GM21619 (cell line): Measurements from ENCODE around the gene CHST11.

ENCODE experiments used
- ATAC-seq: cut with Tn5 transposase; IDR thresholded peaks from one replicate; pipeline ENCODE4 v1.9.1; 2021; ENCODE audit not compliant: unreplicated experiment

The CHST11 gene

DNA sequence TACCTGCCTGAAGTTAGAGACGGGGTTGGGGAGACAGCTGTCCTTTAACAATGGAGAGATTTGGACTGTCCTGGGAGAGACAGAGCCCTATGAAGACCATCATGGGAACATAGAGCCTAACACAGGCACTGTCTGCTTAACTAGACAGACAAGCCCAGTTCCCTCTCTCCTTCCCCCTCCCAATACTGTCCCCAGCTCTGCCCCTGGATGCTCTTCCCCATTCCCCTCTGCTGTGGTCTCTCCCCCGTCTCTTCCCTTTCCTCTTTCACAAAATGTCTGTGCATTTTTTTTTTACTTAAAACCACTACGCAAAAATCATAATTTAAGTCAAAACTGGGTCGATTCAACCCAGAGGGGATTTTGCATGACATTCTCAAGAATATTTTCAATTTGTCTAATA lies 232.9 kb downstream of the CHST11 start:
- no peak for ATAC-seq

DNA sequence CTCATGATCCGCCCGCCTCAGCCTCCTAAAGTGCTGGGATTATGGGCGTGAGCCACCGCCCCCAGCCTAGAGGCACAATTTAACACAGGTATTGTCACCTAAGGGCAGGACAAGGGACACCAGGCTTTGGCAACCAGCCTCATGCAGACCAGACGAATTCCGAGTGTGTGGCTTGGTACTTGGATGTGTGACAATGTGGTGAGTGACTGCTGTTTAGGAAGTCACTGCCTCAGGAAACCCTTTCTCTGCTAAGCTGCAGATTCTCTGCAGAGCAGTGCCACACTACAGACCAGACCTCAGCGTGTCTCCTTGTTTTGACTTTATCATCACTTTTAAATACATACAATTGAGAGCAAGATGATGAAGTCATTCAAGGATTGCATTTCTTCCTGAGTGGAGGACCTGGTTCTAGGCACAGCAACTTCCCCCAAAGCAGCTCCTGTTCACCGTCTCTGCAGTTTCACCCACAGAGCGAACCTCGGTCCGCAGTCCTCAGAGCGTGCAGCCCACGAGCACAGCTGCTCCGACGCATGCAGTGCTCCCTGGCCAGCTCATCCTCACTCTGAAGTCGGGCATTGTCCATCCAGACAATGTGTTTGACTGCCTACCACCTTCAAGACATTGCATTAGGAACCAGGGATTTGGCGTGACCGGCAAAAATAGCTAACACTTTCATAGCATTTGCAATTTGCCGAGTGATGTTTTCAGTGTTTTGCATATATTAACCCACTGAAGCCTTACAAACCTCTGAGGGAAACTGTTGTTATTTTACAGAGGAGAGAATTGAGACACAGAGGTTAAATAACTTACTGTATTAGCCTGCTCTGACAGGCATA lies 235.2 kb downstream of the CHST11 start:
- peak; percentile 57 for ATAC-seq

DNA sequence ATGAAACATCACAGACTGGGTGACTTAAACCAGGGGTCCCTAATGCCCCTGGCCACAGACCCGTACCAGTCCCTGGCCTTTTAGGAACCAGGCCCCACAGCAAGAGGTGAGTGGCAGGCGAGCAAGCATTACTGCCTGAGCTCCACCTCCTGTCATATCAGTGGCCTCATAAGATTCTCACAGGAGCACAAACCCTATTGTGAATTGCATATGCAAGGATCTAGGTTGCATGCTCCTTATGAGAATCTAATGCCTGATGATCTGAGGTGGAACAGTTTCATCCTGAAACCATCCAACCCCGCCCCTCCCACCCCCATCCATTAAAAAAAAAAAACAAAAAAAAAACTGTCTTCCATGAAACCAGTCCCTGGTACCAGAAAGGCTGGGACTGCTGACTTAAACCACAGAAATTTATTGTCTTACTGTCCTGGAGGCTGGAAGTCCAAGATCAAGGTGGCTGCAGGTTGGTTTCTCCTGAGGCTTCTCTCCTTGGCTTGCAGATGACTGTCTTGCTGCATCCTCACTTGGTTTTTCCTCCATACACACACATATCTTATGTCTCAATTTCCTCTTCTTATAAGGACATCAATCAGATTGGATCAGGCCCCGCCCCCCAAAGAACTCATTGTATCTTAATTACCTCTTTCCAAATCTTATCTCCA lies 235.9 kb downstream of the CHST11 start:
- ATAC-seq, result no peak

DNA sequence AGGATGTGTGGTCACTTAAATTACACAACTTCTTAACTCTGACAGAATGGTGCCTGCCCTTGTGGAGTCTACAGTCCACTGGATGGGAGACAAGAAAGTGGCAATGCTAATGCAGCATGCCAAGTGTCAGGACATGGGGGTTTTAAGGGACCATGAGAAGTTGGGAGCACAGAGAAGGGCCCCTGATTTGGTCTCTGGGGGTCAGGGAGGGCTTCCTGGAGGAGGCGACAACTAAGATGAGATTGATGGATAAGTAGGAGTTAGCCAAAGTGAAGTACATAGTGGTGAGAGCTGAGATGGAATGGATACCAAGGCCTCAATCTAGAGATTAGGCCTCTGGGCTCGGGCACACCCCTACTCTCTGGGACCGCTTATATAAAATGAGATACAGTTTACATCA lies 236.7 kb downstream of the CHST11 start:
- ATAC-seq, result no peak

DNA sequence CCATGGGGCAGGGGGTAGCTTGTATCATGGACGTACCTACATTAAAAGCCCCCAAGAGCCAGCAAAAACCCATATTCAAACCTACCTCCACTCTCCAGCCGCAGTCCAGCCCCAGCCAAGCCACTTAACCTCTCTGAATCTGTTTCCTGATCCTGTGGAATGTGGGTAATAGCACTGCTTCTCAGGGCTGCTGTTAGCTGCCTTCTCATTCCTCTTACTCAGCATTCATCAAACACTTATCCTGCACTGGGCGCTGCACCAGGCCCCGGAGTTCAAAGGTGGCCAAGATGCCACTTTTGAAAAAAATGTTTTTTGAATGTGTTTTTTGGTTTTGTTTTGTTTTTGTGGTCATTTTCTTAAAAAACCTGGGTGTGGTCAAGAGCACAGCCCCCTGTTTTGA lies 237.4 kb downstream of the CHST11 start:
- ATAC-seq, result no peak

DNA sequence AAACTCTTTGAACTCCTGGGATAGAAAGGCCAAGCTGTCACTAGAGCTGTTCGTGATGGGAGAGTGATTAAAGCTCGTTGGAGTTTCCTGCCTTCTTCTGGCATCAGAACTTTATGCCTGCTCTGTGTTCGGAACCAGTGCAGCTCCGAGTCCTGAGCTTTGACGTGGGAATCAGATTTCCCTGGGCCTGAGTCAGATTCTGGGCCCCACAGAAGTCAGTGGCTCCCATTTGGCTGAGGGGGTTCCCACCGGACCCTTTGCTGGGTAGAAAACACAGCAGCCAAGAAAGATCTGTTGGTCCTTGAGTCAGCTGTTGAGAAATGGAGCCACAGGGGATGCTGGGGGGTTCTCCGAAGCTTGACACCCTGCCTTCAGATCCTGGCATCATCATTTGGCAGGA lies 238.0 kb downstream of the CHST11 start:
- ATAC-seq, result no peak

DNA sequence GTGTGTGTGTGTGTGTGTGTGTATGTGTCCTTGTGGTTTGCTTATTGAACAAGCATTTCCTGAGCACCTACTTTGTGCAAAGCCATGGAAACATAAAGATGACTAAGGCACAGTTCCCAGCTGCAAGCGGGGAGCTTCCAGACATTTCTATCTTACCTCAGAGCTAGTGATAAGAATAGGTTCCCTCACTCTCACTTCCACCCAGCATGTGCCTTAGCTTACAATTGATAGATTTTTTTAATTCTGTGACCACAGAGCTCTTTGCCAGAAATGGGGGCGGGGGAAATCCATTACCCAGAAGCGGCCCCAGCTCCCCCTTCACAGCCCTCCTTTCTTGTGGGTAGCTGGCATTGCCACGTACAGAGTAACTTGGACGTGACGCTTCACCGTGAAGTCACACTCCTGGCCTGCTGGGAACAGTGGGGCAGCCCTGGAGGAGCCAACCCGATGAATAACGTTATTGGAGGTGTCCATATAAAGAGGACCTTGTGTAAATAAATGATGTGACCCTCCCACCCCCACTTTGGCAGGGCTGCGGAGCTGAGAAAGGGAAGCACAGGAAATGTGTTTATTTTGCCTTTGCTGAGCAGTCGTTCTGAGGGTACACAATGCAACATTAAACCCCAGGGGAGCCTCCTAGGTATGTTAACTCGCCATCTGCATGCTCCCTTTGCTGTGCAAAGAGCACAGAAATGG lies 238.9 kb downstream of the CHST11 start:
- ATAC-seq, result peak; percentile 33

DNA sequence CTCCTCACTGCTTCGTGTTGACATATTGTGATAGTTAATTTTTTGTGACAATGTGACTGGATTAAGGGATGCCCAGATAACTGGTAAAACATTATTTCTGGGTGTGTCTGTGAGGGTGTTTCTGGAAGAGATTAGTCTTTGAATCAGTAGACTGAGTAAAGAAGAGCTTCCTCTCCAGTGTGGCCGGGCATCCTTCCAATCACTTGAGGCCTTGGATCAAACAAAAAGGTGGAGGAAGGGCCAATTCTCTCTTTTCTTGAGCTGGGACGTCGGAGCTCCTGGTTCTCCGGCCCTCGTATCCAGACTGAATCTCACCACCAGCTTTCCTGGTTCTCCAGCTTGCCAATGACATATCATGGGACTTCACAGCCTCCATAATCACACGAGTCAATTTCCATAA lies 240.4 kb downstream of the CHST11 start:
- ATAC-seq, result no peak

DNA sequence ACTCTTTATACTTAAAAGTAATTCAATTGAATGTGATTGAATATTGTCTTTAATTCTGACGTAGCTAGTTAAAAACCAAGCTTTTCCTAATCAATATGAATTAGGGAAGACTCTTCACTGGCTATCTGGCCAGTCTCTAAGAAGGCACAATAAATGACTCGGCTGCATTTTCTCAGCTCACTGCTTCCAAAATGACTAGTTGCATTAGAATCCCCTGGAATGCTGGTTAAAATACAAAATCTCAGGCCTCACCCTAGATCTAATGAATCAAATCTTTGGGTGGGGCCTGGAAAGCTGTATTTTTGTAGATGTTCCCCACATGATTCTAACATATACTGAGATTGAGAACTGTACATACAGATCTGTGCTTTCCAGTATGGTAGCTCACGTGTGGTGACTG lies 242.1 kb downstream of the CHST11 start:
- no peak for ATAC-seq

DNA sequence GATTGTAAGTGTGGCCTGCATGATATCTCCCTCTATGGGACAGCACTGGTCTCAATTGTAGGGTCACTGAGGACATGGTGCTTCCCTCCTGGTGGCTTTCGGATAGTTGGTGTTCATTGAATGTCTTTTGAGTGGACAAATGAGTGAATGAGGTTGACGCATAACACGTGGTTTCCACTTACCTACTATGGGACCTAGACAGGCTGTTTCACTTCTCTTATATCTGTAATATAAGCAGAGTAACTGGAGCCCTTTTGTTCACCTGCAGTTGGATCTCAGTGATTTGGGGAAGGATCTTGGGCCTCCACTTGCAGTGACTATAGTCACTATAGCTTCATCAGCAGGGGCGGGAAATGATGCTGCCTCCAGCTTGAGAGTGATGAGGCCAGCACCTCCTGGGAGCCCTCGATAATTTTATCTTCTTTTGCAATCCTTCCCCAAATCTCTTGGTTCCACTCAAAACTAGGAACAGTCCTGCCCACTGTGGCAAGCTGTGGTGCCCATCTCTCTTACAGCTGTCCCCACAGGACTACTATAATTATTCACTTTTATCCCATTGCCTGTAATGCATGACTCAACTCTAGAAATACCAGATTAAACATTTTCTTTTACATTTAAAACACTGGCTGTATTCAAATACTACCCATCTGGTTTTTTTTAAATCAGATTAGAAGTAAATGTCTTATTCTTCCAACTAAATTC lies 242.9 kb downstream of the CHST11 start:
- peak; percentile 53 for ATAC-seq

DNA sequence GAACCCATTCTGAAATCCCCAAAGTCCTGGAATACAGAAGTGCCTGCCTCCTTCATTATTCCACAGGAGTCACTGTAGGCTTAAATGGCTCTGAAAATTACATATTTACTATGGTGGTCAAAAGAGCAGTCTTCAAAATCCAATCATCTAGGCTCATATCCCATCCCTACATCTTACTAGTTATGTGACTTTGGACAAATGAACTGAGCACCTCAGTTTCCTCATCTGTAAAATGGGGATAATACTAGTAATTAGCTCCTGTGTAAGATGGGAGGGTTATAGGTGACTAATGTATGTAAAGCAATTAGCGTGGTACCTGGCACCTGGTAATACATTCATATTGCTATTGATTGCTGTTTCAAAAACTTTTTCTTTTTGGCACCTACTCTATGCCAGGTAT lies 243.6 kb downstream of the CHST11 start:
- no peak for ATAC-seq

DNA sequence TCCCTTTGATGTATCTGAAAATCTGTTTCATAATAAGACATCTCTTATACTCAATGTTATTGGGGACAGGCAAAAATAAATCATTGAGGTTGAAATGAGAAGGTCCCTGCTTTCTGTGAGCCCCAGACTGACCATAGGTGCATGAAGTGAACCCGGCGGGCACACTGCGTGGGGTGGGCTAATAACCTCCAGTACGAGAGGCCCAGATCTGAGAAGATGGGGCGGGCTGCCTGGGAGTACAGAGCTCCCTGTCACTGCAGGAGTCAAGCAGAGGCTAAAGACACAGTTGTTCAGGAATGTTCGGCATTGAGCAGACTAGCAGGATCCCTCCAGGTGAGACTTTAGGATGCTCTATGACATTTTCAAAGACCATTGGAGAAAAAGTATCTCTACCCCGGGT lies 244.6 kb downstream of the CHST11 start:
- no peak for ATAC-seq

DNA sequence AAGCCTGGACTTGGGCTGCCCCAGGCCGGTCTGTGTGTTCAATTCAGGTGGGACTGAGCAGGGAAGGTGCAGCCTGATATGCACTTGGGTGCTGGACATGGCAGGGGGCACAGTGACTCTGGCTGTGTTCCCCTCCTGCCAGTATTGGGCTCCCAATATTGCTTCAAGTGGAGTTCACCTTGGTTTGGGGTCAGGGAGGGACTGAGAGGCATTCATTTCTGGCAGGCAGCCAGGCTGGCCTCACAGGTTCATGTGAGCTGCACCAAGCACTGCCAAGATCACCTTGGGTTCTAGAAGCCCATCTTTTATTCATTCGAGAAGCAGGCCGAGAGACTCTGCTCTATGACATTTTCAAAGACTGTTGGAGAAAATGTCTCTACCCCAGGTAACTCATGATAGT lies 245.0 kb downstream of the CHST11 start:
- no peak for ATAC-seq

DNA sequence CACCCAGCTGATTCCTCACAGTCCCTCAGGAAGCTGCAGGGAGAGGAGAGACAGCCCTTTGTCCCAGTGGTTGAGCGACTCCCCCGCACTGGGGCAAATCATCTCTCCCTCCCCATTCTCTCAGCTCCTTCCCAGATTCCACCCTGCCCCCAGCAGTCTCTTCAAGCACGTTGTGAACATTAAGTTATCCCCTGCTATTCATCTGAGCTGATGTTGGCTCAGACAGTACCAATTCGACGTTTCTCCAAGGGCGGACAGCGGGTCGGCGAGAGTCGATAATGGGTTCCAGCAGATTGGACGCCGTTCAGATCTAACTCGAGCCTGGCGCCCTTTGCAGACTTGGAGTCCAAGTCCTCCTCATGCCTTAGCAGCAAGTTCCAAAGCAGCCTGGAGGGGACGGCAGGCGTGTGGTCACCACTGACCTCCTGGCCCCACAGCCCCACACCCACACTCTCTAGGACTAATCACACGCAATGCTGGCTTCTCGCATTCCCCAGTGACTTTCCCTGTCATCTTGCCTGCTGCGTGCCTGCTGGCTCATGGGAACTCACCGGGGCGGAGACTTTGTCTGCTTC lies 245.9 kb downstream of the CHST11 start:
- ATAC-seq, result no peak

DNA sequence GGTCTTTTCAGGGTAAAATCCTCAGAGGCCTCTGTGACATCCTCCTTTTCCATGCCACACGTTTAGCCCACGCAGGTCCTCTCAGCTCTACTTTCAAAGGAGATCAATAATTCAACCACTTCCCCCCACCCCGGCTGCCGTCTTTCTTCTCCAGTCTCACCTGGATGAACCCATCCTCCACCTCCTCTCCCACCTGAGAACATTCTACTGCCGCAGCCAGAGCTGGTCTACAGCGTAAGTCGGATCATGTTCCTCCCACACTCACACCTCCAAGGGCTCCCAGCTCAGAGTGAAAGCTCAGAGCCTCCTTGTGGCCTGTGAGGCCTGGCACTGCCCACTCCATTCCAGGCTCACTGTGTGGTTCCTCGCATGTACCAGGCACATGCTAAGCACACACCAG lies 246.6 kb downstream of the CHST11 start:
- ATAC-seq, result no peak

DNA sequence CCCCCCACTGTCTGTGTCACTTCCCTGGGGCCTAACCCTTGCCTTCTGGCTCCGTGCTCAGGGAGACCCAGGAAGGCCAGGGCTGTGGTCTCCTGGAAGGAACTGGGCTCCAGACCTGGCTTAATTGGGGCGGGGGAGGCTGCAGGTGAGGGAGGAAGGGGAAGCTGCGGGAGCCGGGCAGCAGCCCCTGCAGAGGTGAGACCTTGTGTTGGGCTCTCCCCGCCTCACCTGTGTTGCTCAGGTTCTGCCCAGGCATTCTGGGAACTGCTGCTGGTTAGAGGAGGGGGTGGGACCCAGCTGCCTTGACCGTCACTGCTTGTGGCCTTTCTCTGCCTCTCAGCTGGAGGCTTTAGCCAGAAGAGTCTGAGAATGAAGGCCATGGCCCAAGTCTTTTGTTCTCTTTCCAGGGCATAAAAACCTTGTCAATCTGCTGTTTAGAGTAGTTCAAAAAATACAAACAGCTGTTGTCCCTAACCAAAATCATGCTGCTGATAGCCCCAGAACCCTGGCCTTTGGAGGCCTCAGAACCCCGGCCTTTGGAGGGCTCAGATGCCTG lies 247.6 kb downstream of the CHST11 start:
- no peak for ATAC-seq

DNA sequence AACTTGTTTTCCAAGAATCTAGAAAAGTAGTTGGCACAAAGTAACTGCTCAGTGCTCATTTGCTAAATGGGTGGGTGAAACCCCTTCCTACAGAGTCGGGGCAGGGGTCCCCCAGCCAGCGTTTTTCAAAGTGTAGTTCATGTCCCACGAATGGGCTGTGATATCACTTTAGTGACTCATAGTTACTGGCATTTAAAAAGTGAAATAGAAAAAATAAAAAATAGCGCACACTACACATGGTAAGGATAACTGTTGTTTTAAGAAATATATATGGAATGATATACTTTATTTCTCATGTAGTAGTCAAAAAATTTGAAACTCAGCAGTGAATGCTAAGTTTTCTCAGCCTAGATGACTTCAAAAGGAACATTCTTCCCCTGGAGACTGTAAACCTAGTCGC lies 250.4 kb downstream of the CHST11 start:
- ATAC-seq, result no peak

DNA sequence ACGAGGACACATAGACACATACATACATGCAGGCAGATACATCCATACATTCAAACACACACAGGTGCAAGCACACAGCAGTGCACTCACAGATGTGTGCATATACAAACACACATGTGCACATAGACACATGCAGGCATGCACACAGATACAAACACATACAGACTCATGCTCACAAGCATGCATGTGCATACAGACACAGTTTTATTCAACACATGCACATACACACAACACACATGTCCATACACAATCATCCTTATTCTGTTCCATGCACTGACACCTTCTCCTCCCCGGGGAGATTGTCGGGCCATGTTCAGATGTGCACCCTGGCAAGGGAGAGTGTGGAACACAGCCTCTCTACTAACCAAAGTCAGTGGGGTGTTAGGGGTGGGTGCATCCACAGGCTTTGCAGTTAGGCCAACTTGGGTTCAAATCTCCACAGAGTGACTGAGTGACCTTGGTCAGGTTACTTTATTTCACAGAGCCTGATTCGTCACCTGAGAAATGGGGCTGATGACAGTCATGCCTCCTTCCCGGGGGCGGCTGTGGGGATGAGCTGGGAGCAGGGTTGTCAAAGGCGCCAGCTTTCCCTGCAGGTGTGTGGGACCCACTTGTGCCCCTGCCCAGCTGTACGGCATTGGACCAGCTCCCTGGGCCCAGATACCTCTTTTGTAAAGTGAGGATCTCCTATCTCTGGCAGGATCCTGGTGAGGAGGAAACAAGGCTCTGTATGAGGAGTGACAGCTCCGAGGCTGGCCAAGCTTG lies 251.2 kb downstream of the CHST11 start:
- no peak for ATAC-seq

DNA sequence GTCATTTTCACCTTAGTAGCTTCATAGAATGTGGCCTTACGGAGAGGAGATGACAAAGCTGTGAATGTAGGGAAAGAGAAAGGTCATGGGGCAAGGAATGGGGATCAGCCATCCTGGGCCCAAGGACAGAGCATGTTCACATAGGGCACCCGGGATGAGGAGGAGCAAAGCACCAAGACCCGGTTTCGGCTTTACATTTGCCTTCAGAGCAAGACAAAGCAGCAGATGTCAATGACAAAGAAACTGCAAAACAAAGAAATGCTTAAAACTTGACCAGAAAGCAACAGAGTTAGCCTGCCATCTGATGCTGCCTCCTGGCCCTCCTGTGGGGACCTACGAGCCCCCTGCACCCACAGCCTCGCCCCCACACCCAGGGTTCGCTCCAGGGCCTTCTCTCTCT lies 252.1 kb downstream of the CHST11 start:
- ATAC-seq, result no peak
